GM10266 (cell line): ENCODE measurements around the gene ANO9.

Experiments
- DNase-seq: peaks from one replicate; pipeline ENCODE4 v3.0.0; 2012; ENCODE audit errors: extremely low spot score
- TF ChIP-seq, protein P1 (sequence below): IDR thresholded peaks from 2 replicates; pipeline ENCODE4 v1.5.1; 2012; ENCODE audit warnings: mild to moderate bottlenecking, low read depth; ENCODE audit not compliant: control insufficient read depth, insufficient read depth; ENCODE audit errors: missing control alignments

ANO9 gene

GRCh38 chr11:476416-476815, 34.6 kb upstream of the ANO9 start:
- TF ChIP-seq, protein P1, sequence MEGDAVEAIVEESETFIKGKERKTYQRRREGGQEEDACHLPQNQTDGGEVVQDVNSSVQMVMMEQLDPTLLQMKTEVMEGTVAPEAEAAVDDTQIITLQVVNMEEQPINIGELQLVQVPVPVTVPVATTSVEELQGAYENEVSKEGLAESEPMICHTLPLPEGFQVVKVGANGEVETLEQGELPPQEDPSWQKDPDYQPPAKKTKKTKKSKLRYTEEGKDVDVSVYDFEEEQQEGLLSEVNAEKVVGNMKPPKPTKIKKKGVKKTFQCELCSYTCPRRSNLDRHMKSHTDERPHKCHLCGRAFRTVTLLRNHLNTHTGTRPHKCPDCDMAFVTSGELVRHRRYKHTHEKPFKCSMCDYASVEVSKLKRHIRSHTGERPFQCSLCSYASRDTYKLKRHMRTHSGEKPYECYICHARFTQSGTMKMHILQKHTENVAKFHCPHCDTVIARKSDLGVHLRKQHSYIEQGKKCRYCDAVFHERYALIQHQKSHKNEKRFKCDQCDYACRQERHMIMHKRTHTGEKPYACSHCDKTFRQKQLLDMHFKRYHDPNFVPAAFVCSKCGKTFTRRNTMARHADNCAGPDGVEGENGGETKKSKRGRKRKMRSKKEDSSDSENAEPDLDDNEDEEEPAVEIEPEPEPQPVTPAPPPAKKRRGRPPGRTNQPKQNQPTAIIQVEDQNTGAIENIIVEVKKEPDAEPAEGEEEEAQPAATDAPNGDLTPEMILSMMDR, result no peak

GRCh38 chr11:475941-476340, 34.1 kb upstream of the ANO9 start:
- DNase-seq, result no peak
- TF ChIP-seq, protein P1, result no peak

More at GRCh38 chr11:476416-476815, 34.6 kb upstream of the ANO9 start:
- DNase-seq, result no peak

DNA sequence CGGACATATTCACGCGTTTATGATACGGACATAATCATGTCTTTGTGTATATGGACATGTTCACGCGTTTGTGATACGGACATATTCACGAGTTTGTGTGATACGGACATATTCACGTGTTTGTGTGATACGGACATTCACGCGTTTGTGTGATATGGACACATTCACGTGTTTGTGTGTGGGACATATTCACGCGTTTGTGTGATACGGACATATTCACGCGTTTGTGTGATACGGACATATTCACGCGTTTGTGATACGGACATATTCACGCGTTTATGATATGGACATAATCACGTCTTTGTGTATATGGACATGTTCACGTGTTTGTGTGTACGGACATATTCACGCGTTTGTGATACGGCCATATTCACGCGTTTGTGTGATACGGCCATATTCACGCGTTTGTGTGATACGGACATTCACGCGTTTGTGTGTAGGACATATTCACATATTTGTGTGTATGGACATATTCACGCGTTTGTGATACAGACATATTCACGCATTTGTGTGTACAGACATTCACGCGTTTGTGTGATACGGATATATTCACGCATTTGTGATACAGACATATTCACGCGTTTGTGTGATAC, 33.2 kb upstream of the ANO9 start:
- no peak for DNase-seq
- TF ChIP-seq, protein P1, result no peak

- DNase-seq, result no peak
- TF ChIP-seq, protein P1, result no peak
Observed at GRCh38 chr11:473962-474785, 32.4 kb upstream of the ANO9 start.

GRCh38 chr11:473415-473814, 31.6 kb upstream of the ANO9 start:
- DNase-seq, result no peak
- TF ChIP-seq, protein P1, result no peak

- DNase-seq, result no peak
- TF ChIP-seq, protein P1, result no peak
Observed at GRCh38 chr11:472816-473215, 31.0 kb upstream of the ANO9 start.

- TF ChIP-seq, protein P1, result no peak
- no peak for DNase-seq
Observed at GRCh38 chr11:472272-472671, 30.5 kb upstream of the ANO9 start.
